Mammary epithelial cell (primary cell): ENCODE results near the gene FSTL1.

Source experiments
- EZH2 ChIP-seq: IDR thresholded peaks from 2 replicates; pipeline ENCODE4 v1.6.1; 2012; ENCODE audit warnings: low read length, inconsistent platforms, borderline replicate concordance
- TF ChIP-seq, protein P1 (sequence below), 2 donors: IDR thresholded peaks in 1 of 2; conservative IDR thresholded peaks in 1 of 2; 2 replicates each; pipeline ENCODE4 v1.5.1; 2011 to 2012; ENCODE audit warnings: inconsistent platforms in 2 of 2, low read length in 2 of 2, mild to moderate bottlenecking in 2 of 2, control low read depth in 1 of 2, low read depth in 1 of 2; ENCODE audit not compliant: insufficient read depth in 1 of 2; ENCODE audit errors: extremely low read depth in 1 of 2

DNA sequence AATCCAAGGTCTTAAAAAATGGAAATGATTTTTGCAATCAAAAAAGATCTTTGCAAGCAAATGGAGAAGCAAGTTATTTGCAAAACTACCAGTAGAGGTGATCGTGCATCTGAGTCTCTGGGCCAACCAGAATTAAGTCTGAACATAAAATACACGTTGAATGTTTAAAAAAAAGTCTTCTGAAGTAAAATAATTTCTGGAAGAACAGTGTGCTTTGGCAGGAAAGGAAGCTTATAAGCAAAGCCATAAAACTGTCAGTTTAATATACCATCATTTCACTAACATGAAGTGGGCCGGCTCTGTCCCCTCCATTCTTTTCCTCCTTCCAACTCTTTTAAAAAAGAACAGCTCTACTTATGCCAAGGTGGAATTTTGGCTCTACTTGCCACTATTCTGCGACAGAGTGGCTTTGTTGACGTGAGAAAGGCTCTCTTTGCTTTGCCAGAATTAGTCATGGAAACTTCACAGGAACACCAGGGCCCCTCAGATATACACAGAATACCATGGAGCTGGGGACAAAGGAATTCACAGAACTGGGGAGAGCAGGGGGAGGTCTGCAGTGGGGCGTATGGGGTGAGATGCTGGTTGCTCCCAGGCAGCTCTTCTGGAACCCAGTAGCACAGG lies 29.8 kb downstream of the FSTL1 start:
- TF ChIP-seq, protein P1, sequence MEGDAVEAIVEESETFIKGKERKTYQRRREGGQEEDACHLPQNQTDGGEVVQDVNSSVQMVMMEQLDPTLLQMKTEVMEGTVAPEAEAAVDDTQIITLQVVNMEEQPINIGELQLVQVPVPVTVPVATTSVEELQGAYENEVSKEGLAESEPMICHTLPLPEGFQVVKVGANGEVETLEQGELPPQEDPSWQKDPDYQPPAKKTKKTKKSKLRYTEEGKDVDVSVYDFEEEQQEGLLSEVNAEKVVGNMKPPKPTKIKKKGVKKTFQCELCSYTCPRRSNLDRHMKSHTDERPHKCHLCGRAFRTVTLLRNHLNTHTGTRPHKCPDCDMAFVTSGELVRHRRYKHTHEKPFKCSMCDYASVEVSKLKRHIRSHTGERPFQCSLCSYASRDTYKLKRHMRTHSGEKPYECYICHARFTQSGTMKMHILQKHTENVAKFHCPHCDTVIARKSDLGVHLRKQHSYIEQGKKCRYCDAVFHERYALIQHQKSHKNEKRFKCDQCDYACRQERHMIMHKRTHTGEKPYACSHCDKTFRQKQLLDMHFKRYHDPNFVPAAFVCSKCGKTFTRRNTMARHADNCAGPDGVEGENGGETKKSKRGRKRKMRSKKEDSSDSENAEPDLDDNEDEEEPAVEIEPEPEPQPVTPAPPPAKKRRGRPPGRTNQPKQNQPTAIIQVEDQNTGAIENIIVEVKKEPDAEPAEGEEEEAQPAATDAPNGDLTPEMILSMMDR (conservative IDR thresholded peaks at IDR 0.05 in 1 of 2, IDR thresholded peaks at IDR 0.05 in 1 of 2; ENCODE audit: extremely low read depth in 1 of 2, insufficient read depth in 1 of 2, low read depth in 1 of 2, low read length in 2 of 2) = no peak
- no peak for TF ChIP-seq EZH2
